K562 (cell line): Measurements from ENCODE around the gene PEPD. TPM values are rescaled to one million over a fixed set of nuclear protein-coding genes. Genes with fewer than 3 reads are reported as not detected.

Experiments
- ATAC-seq: fragments of 200-7000 bp; cut with Tn5 transposase; 3 replicates; pipeline ENCODE4 v1.9.1; 2020; ENCODE audit warnings: moderate library complexity
- BruUV-seq: library from RNA; stranded (reverse); fragments of 400-500 nt; replicated peaks from 2 replicates; lab custom pipeline; 2021; lab: Mats Ljungman, UMichigan
- CTCF ChIA-PET: fragments of 300-600 bp; formaldehyde crosslinking; extraction: SDS; loops from one replicate; lab custom pipeline; 2021; ENCODE audit warnings: low intra/inter-chr PET ratio; lab: Yijun Ruan, JAX
- POLR2A ChIA-PET: fragments of 300-600, 350-650 bp; sonication (Branson Sonifier 250); formaldehyde crosslinking; extraction: SDS; loops from one replicate; lab custom pipeline; 2021; ENCODE audit warnings: antibody characterized with exemption, inconsistent platforms; lab: Yijun Ruan, JAX
- DNase-seq, 4 experiments: peaks; one replicate each; pipeline versions ENCODE4 v3.0.0 to v3.0.0-alpha.2; 2011 to 2018; ENCODE audit warnings: low spot score in 3 of 4, mixed read lengths in 3 of 4; ENCODE audit errors: extremely low read depth in 1 of 4
- FAIRE-seq: peaks from 2 replicates; lab custom pipeline; 2011; peaks lifted over from hg19 to GRCh38; lab: Jason Lieb, UNC
- H2AFZ ChIP-seq: 2 replicates; pipeline ENCODE4 v1.6.0; 2011; ENCODE audit warnings: low read depth, low read length, control low read depth, inconsistent platforms
- H3K27ac ChIP-seq: fragments of 200-600 bp; 3 replicates; pipeline ENCODE4 v1.8.0; 2011; ENCODE audit warnings: low read depth, mild to moderate bottlenecking, control low read depth, inconsistent platforms, low read length, moderate library complexity, mixed read lengths; ENCODE audit errors: extremely low read depth
- H3K27me3 ChIP-seq, 2 experiments: fragments of 300-600 bp in 1 of 2; 2 replicates in 1 of 2; 3 replicates in 1 of 2; pipeline versions ENCODE4 v1.6.0 to v1.8.0; 2011; ENCODE audit warnings: inconsistent platforms in 2 of 2, low read length in 2 of 2, mild to moderate bottlenecking in 1 of 2, mixed read lengths in 1 of 2, moderate library complexity in 1 of 2; ENCODE audit not compliant: control insufficient read depth in 2 of 2, insufficient read depth in 2 of 2
- H3K36me3 ChIP-seq: fragments of 300-600 bp; 3 replicates; pipeline ENCODE4 v1.8.0; 2011; ENCODE audit warnings: mild to moderate bottlenecking, low read length, inconsistent platforms; ENCODE audit not compliant: control insufficient read depth, insufficient read depth
- H3K4me1 ChIP-seq, 2 experiments: fragments of 200-600 bp in 1 of 2; replicated peaks in 1 of 2; 2 replicates in 1 of 2; 3 replicates in 1 of 2; pipeline versions ENCODE4 v1.5.1 to v1.8.0; 2011; ENCODE audit warnings: inconsistent platforms in 2 of 2, low read length in 2 of 2, mild to moderate bottlenecking in 1 of 2, mixed read lengths in 1 of 2, moderate library complexity in 1 of 2; ENCODE audit not compliant: control insufficient read depth in 2 of 2, insufficient read depth in 2 of 2
- H3K4me2 ChIP-seq: 2 replicates; pipeline ENCODE4 v1.6.1; 2011; ENCODE audit warnings: low read length, control low read depth, inconsistent platforms, mixed read lengths; ENCODE audit not compliant: insufficient read depth
- H3K4me3 ChIP-seq: fragments of 200-600 bp; sonication (generic), shearing (Covaris generic); 2 replicates; pipeline ENCODE4 v1.5.1; 2016; ENCODE audit warnings: control low read depth, inconsistent platforms
- H3K79me2 ChIP-seq: fragments of 200-600 bp; 3 replicates; pipeline ENCODE4 v1.8.0; 2011; ENCODE audit warnings: low read length, inconsistent platforms; ENCODE audit not compliant: control insufficient read depth, insufficient read depth
- H3K9ac ChIP-seq, 2 experiments: 2 replicates each; pipeline versions ENCODE4 v1.6.0 to v1.6.1; 2011; ENCODE audit warnings: low read depth in 2 of 2, low read length in 2 of 2, control low read depth in 1 of 2, inconsistent platforms in 1 of 2, mild to moderate bottlenecking in 1 of 2, mixed read lengths in 1 of 2; ENCODE audit not compliant: insufficient read depth in 1 of 2
- H3K9me1 ChIP-seq: one replicate; pipeline ENCODE4 v1.6.0; 2011; ENCODE audit warnings: inconsistent platforms, mild to moderate bottlenecking, low read length, moderate library complexity; ENCODE audit not compliant: control insufficient read depth, insufficient read depth
- H3K9me3 ChIP-seq: replicated peaks from 2 replicates; pipeline ENCODE4 v1.5.1; 2011; ENCODE audit warnings: low read depth, low read length, inconsistent platforms; ENCODE audit not compliant: control insufficient read depth, insufficient read depth
- H4K20me1 ChIP-seq: replicated peaks from 2 replicates; pipeline ENCODE4 v1.6.1; 2011; ENCODE audit warnings: low read length, inconsistent platforms, mixed read lengths; ENCODE audit not compliant: control insufficient read depth, insufficient read depth
- ELF4 ChIP-seq: fragments of 450-650 bp; formaldehyde crosslinking; IDR thresholded peaks from 2 replicates; pipeline ENCODE4 v1.4.0; 2022; ENCODE audit warnings: missing genetic modification characterization
- GMEB1 ChIP-seq: fragments of 250-450 bp; sonication (Bioruptor Pico); IDR thresholded peaks from 2 replicates; pipeline ENCODE4 v1.4.0; 2020; ENCODE audit warnings: mild to moderate bottlenecking
- HDGF ChIP-seq: fragments of 450-650 bp; IDR thresholded peaks from 2 replicates; pipeline ENCODE4 v1.6.1; 2016
- HSF4 ChIP-seq: fragments of 250-450 bp; sonication (Bioruptor Pico); IDR thresholded peaks from 2 replicates; pipeline ENCODE4 v2.1.2; 2022; ENCODE audit warnings: mild to moderate bottlenecking, moderate library complexity, borderline replicate concordance
- MAFK ChIP-seq: IDR thresholded peaks from 2 replicates; pipeline ENCODE4 v1.6.1; 2011; ENCODE audit warnings: low read length, improper control_type of control experiment
- NFATC3 ChIP-seq: fragments of 450-650 bp; IDR thresholded peaks from 2 replicates; pipeline ENCODE4 v1.6.1; 2017; ENCODE audit warnings: mild to moderate bottlenecking
- NR2C1 ChIP-seq, 2 experiments: fragments of 450-650 bp; IDR thresholded peaks; 2 replicates each; pipeline ENCODE4 v1.6.1; 2017; ENCODE audit warnings: mild to moderate bottlenecking in 2 of 2, antibody characterized with exemption in 1 of 2, inconsistent platforms in 1 of 2, missing compliant biosample characterization in 1 of 2, missing genetic modification characterization in 1 of 2
- POU5F1 ChIP-seq: fragments of 150-350 bp; IDR thresholded peaks from 2 replicates; pipeline ENCODE4 v1.6.1; 2014; ENCODE audit warnings: borderline replicate concordance, low read length, low read depth, mild to moderate bottlenecking; ENCODE audit not compliant: partially characterized antibody
- RAD21 ChIP-seq, 2 experiments: fragments of 250-450 bp in 1 of 2; fragments of 450-650 bp in 1 of 2; sonication (Bioruptor Pico) in 1 of 2; formaldehyde crosslinking in 1 of 2; IDR thresholded peaks in 1 of 2; conservative IDR thresholded peaks in 1 of 2; 2 replicates each; pipeline versions ENCODE4 v1.4.0 to v1.8.0; 2020 to 2022; ENCODE audit warnings: mild to moderate bottlenecking in 2 of 2, moderate library complexity in 1 of 2
- RBM25 ChIP-seq: fragments of 200-400 bp; formaldehyde crosslinking; IDR thresholded peaks from 2 replicates; pipeline ENCODE4 v1.6.1; 2018; ENCODE audit warnings: low read length, low read depth, moderate library complexity; ENCODE audit not compliant: severe bottlenecking
- SUPT5H ChIP-seq: fragments of 450-650 bp; IDR thresholded peaks from 2 replicates; pipeline ENCODE4 v1.6.1; 2016
- TEAD4 ChIP-seq, 2 experiments: sonication (generic) in 1 of 2; formaldehyde crosslinking in 1 of 2; IDR thresholded peaks; 2 replicates each; pipeline versions ENCODE4 v1.6.1 to v1.8.0; 2012 to 2022; ENCODE audit warnings: borderline replicate concordance in 1 of 2, inconsistent platforms in 1 of 2, low read length in 1 of 2, mild to moderate bottlenecking in 1 of 2, missing genetic modification reagents in 1 of 2
- ZFP36 ChIP-seq: fragments of 150-350 bp; IDR thresholded peaks from 2 replicates; pipeline ENCODE4 v1.6.1; 2018; ENCODE audit warnings: low read length, low read depth; ENCODE audit not compliant: partially characterized antibody
- ZNF431 ChIP-seq: sonication (generic); formaldehyde crosslinking; IDR thresholded peaks from 2 replicates; pipeline ENCODE4 v1.8.0; 2022; ENCODE audit warnings: mild to moderate bottlenecking, missing genetic modification reagents
- WGBS: fragments of 100-300 bp; shearing (Covaris generic); methylation state at CpG from one replicate; pipeline ENCODE4 v1.1.6; 2016; ENCODE audit warnings: low coverage, mixed read lengths; ENCODE audit not compliant: insufficient coverage; ENCODE audit errors: missing lambda C conversion rate; 5-methylcytosine and 5-hydroxymethylcytosine counted together
- in situ Hi-C: fragments of 300-500 bp; cut with MboI; formaldehyde crosslinking; loops from 4 replicates; pipeline ENCODE4 v1.15.0; 2018; ENCODE audit warnings: inconsistent platforms, mixed read lengths
- intact Hi-C: fragments of 100-400 bp; cut with micrococcal nuclease; formaldehyde crosslinking; loops from 2 replicates; pipeline ENCODE4 v1.14.2; 2022
- polyA plus RNA-seq, 8 experiments: library from polyadenylated mRNA; depleted of rRNA in 4 of 8; stranded (reverse) in 5 of 8; unstranded in 3 of 8; fragments of >200 nt; fragmentation: Nextera tagmentation in 2 of 8; fragmentation: Illumina TruSeq in 1 of 8; extraction: Ambion mirVana in 2 of 8; extraction: Trizol in 1 of 8; gene quantifications; 2 replicates each; pipeline versions ENCODE4 v1.2.1 to v1.2.3, GENCODE V29; 2011 to 2014; ENCODE audit warnings: inconsistent platforms in 1 of 8, missing spikeins in 1 of 8
- total RNA-seq, 7 experiments: library from RNA; depleted of rRNA in 6 of 7; stranded (reverse); fragments of >200 nt in 6 of 7; fragmentation: Illumina TruSeq in 2 of 7; extraction: Trizol in 2 of 7; gene quantifications; 2 replicates each; pipeline versions ENCODE4 v1.2.1 to v1.2.3, GENCODE V29; 2011 to 2021; ENCODE audit warnings: low replicate concordance in 1 of 7
- TF ChIP-seq, protein P1 (sequence below): fragments of 250-450 bp; sonication (Bioruptor Pico); IDR thresholded peaks from 2 replicates; pipeline ENCODE4 v1.8.0; 2022; ENCODE audit warnings: moderate library complexity, mild to moderate bottlenecking, inconsistent platforms
- TF ChIP-seq, protein P2 (sequence below): sonication (generic); IDR thresholded peaks from 2 replicates; pipeline ENCODE4 v1.6.1; 2016

Gene PEPD
- total and polyA plus RNA-seq, 9 of the 15 experiments (the other 6 are each of a cell fraction or from before 2014, with no cell fraction given), result 1.3 to 19.2 (median 16.0) TPM

DNA sequence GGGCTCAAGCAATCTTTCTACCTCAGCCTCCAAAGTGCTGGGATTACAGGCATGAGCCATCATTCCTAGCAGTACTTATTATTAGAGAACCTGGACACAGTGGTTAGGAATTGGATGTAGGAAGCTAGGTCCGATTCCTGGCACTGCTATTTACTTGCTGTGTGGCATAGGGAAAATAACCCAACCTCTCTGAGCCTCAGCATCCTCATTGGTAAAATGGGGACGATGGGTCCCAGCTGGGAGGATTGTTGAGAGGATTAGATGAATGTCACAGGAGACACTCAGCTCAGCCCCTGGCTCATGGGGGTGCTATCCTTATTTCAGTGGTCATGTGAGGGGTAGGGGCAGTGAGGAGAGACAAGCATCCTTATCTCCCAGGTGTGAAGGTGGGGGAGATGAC, 6.8 kb upstream of the PEPD start (continued):
- peak; percentile 82 for TF ChIP-seq ZFP36
- TF ChIP-seq RBM25, result peak; percentile 75
- TF ChIP-seq, all 486 proteins: peak for 3

DNA sequence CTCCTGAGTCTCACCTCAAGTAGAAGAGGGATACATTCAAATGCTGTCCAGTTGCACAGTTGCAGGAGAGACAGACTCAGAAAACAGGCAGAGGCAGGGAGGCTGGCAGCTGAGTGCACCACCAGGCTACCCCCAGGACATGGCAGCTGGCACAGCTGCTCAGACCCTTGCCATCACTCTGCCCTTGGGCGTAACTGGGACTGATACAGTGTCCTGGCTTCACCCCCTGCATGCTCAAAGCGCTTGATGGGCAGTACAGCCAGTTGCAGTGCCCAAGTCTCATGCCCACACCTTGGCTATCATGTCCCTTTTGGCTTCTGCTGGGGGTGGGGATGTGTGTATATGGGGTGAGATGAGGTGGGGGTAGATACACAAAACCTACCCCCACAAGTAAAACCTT, 5.5 kb upstream of the PEPD start:
- Histone ChIP-seq H4K20me1 (no peaks in the 10 kb centered on the region), H2AFZ (no peak overlapping the region), H3K27ac (no peak overlapping the region), H3K36me3 (no peaks in the 10 kb centered on the region), H3K9ac (no peak overlapping the region; a peak in 1 of 4 replicates), H3K9me3 (no peaks in the 10 kb centered on the region), H3K9me1 (no peaks in the 10 kb centered on the region)
- intact Hi-C loops, result no loop called here
- 0% methylated on average over 2 of the region's 2 CpGs for WGBS
- FAIRE-seq, result no peak
- TF ChIP-seq SUPT5H (no peak), TEAD4 (IDR thresholded peaks at IDR 0.05; ENCODE audit: low read length) (no peak), TEAD4 (CRISPR knock-in tag; IDR thresholded peaks at IDR 0.05; ENCODE audit: borderline replicate concordance) (no peak), NR2C1 (IDR thresholded peaks at IDR 0.05) (no peak), NR2C1 (tag; IDR thresholded peaks at IDR 0.05) (no peak), MAFK (no peak), HSF4 (no peak), ELF4 (CRISPR knock-in tag) (no peak), POU5F1 (no peak), GMEB1 (CRISPR knock-in tag) (no peak), HDGF (no peak), RAD21 (CRISPR knock-in tag; conservative IDR thresholded peaks at IDR 0.05 in 1 of 2, IDR thresholded peaks at IDR 0.05 in 1 of 2) (no peak), ZNF431 (CRISPR knock-in tag) (no peak), NFATC3 (no peak)
- TF ChIP-seq, protein P1, sequence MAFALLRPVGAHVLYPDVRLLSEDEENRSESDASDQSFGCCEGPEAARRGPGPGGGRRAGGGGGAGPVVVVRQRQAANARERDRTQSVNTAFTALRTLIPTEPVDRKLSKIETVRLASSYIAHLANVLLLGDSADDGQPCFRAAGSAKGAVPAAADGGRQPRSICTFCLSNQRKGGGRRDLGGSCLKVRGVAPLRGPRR (CRISPR knock-in tag), result no peak
- TF ChIP-seq, protein P2, sequence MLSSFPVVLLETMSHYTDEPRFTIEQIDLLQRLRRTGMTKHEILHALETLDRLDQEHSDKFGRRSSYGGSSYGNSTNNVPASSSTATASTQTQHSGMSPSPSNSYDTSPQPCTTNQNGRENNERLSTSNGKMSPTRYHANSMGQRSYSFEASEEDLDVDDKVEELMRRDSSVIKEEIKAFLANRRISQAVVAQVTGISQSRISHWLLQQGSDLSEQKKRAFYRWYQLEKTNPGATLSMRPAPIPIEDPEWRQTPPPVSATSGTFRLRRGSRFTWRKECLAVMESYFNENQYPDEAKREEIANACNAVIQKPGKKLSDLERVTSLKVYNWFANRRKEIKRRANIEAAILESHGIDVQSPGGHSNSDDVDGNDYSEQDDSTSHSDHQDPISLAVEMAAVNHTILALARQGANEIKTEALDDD, result no peak
- TF ChIP-seq, all 486 proteins: peak for 0
- Histone ChIP-seq H3K4me3 (no peak overlapping the region), H3K27me3 (peaks cover 0 to 51% of the 10 kb centered on the region in 2 experiments; a peak in 3 of 5 replicates), H3K79me2 (no peaks in the 10 kb centered on the region), H3K4me1 (peaks cover 0 to 4% of the 10 kb centered on the region in 2 experiments; a peak in 2 of 5 replicates), H3K4me2 (no peak overlapping the region)
- in situ Hi-C loops, result no loop called here
- ATAC-seq, result no peak
- BruUV-seq, result no TSS peak
- no peak for DNase-seq
- ChIA-PET CTCF (no interaction called here), POLR2A (interaction anchor here (0.5 to 1.0 kb wide), 2 partner anchors 13 to 849 kb away, joined by 3 read pairs; no protein-coding TSS in a partner anchor)
